ENCODE data around the gene BID. TPM values are rescaled to one million over a fixed set of nuclear protein-coding genes. Genes with fewer than 3 reads are reported as not detected.

The BID gene
- total and polyA plus RNA-seq, 10 of the 15 experiments (the other 5 are each of a cell fraction or from before 2014, with no cell fraction given), result 7.9 to 241 (median 136) TPM

DNA sequence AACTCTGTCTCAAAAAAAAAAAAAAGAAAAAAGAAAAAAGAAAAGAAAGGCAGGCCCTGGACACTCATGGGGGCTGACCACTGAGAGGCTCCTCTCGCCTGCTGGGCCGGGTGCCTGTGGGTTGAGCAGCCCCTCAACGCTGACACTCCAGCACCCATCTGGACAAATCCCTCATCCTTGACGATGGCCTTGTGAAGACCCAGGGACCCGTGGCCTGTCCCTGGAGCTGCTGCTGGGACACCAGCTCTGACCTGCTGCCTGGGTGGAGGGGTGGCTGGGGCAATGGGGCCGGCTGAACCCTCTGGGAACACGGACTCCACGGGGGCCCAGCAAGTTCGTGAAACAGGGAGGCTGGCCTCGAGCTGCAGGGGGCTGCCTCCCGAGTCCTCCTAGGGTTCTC, 10.5 kb upstream of the BID start:
- in situ Hi-C loops (cut with MboI), result no loop called here

More for the DNA sequence above, 10.5 kb upstream of the BID start:
- RAD21 ChIA-PET (ENCODE audit: unreplicated experiment), result interaction anchor here (0.8 to 3.6 kb wide), 13 partner anchors 8 to 292 kb away, joined by 3 to 58 read pairs (median 9); partner anchors contain the start of gene BID
- Histone ChIP-seq H3K36me3 (ENCODE audit: control insufficient read depth in 2 of 2, insufficient read depth in 2 of 2, low read length in 1 of 2) (peaks cover 0 to 6% of the 10 kb centered on the region in 2 experiments; a peak in 3 of 4 replicates), H3K4me1 (ENCODE audit: control insufficient read depth, insufficient read depth, low read length) (peaks cover 33% of the 10 kb centered on the region), H3K9ac (ENCODE audit: control insufficient read depth, insufficient read depth, low read length) (no peak overlapping the region), H3K27ac (ENCODE audit: control insufficient read depth, insufficient read depth) (no peak overlapping the region), H3K4me3 (no peak overlapping the region), H3K27me3 (replicated peaks in 1 of 2; ENCODE audit: control insufficient read depth in 2 of 2, insufficient read depth in 2 of 2, low read length in 1 of 2) (no peaks in the 10 kb centered on the region), H2AFZ (ENCODE audit: control insufficient read depth, low read depth, low read length) (no peak overlapping the region), H3K9me3 (replicated peaks; ENCODE audit: control insufficient read depth, insufficient read depth, low read length) (no peaks in the 10 kb centered on the region; the same call in 2 of the 3 replicates), H3K4me2 (ENCODE audit: control insufficient read depth, insufficient read depth) (no peak overlapping the region), H3K79me2 (ENCODE audit: control insufficient read depth, insufficient read depth, low read length) (peaks cover 12% of the 10 kb centered on the region), H4K20me1 (ENCODE audit: control insufficient read depth, insufficient read depth) (no peaks in the 10 kb centered on the region)
- no peak for DNase-seq (ENCODE audit: low read depth, low spot score)
- CTCF ChIA-PET, result interaction anchor here (0.5 to 4.9 kb wide), 21 partner anchors 12 to 690 kb away, joined by 3 to 101 read pairs (median 7); no protein-coding TSS in a partner anchor
- TF ChIP-seq, protein P1, sequence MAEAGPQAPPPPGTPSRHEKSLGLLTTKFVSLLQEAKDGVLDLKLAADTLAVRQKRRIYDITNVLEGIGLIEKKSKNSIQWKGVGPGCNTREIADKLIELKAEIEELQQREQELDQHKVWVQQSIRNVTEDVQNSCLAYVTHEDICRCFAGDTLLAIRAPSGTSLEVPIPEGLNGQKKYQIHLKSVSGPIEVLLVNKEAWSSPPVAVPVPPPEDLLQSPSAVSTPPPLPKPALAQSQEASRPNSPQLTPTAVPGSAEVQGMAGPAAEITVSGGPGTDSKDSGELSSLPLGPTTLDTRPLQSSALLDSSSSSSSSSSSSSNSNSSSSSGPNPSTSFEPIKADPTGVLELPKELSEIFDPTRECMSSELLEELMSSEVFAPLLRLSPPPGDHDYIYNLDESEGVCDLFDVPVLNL (IDR thresholded peaks at IDR 0.05; ENCODE audit: low read depth, low read length), result no peak
- TF ChIP-seq NR2F1 (conservative IDR thresholded peaks at IDR 0.05), result no peak
- TF ChIP-seq FOXK2 (IDR thresholded peaks at IDR 0.05), result no peak
- no peak for TF ChIP-seq NRF1 (conservative IDR thresholded peaks at IDR 0.05; ENCODE audit: low read depth, low read length)
- TF ChIP-seq, protein P2, sequence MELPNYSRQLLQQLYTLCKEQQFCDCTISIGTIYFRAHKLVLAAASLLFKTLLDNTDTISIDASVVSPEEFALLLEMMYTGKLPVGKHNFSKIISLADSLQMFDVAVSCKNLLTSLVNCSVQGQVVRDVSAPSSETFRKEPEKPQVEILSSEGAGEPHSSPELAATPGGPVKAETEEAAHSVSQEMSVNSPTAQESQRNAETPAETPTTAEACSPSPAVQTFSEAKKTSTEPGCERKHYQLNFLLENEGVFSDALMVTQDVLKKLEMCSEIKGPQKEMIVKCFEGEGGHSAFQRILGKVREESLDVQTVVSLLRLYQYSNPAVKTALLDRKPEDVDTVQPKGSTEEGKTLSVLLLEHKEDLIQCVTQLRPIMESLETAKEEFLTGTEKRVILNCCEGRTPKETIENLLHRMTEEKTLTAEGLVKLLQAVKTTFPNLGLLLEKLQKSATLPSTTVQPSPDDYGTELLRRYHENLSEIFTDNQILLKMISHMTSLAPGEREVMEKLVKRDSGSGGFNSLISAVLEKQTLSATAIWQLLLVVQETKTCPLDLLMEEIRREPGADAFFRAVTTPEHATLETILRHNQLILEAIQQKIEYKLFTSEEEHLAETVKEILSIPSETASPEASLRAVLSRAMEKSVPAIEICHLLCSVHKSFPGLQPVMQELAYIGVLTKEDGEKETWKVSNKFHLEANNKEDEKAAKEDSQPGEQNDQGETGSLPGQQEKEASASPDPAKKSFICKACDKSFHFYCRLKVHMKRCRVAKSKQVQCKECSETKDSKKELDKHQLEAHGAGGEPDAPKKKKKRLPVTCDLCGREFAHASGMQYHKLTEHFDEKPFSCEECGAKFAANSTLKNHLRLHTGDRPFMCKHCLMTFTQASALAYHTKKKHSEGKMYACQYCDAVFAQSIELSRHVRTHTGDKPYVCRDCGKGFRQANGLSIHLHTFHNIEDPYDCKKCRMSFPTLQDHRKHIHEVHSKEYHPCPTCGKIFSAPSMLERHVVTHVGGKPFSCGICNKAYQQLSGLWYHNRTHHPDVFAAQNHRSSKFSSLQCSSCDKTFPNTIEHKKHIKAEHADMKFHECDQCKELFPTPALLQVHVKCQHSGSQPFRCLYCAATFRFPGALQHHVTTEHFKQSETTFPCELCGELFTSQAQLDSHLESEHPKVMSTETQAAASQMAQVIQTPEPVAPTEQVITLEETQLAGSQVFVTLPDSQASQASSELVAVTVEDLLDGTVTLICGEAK (IDR thresholded peaks at IDR 0.05; ENCODE audit: borderline replicate concordance), result no peak
- intact Hi-C loops (cut with micrococcal nuclease; ENCODE audit: unreplicated experiment), result loop anchor here (1.0 kb wide), 2 partner anchors 42 to 226 kb away; no protein-coding TSS in a partner anchor
- POLR2A ChIA-PET, result interaction anchor here (1.4 to 2.2 kb wide), 3 partner anchors 8 to 43 kb away, joined by 3 to 13 read pairs (median 5); no protein-coding TSS in a partner anchor
- no peak for ATAC-seq
- no TSS peak for BruUV-seq (replicated peaks)
- 63% methylated on average over 11 of the region's 11 CpGs for WGBS (ENCODE audit: insufficient coverage, insufficient replicate concordance, low lambda C conversion rate, missing lambda C conversion rate)
- SMC1A ChIA-PET (ENCODE audit: uncharacterized antibody, unreplicated experiment), result interaction anchor here (0.8 to 3.8 kb wide), 14 partner anchors 10 to 291 kb away, joined by 3 to 46 read pairs (median 6); partner anchors contain the start of gene PEX26
- FAIRE-seq, result no peak

Data from GM12878 (cell line).